SK-N-SH treated with all-trans-retinoic acid at 6 μM for 48 hours (cell line): ENCODE measurements around the gene CEP85.
"Not testable (repeated sequence)": the region's sequence is repeated elsewhere in the genome, so short reads cannot be mapped to it uniquely, and the experiment has no call there.

Source experiments
- ATAC-seq: fragments of 200-7000 bp; cut with Tn5 transposase; 3 replicates; pipeline ENCODE4 v1.9.1; 2020; ENCODE audit warnings: mild to moderate bottlenecking, moderate library complexity
- ARNTL ChIP-seq: fragments of 450-650 bp; formaldehyde crosslinking; IDR thresholded peaks from 2 replicates; pipeline ENCODE4 v1.5.0; 2020; ENCODE audit warnings: low read depth, mild to moderate bottlenecking, moderate library complexity, borderline replicate concordance
- BACH2 ChIP-seq: fragments of 250-450 bp; sonication (Bioruptor Pico); IDR thresholded peaks from 2 replicates; pipeline ENCODE4 v1.9.0; 2021; ENCODE audit warnings: mild to moderate bottlenecking, borderline replicate concordance
- CREB5 ChIP-seq: fragments of 250-450 bp; sonication (Bioruptor Pico); IDR thresholded peaks from 2 replicates; pipeline ENCODE4 v1.5.1; 2020; ENCODE audit warnings: low read depth, mild to moderate bottlenecking, moderate library complexity
- CSDC2 ChIP-seq: fragments of 250-450 bp; sonication (Bioruptor Pico); IDR thresholded peaks from 2 replicates; pipeline ENCODE4 v1.5.0; 2020; ENCODE audit warnings: mild to moderate bottlenecking, moderate library complexity
- CSRNP3 ChIP-seq: fragments of 250-450 bp; sonication (Bioruptor Pico); IDR thresholded peaks from 2 replicates; pipeline ENCODE4 v1.5.1; 2021; ENCODE audit warnings: mild to moderate bottlenecking, moderate library complexity
- ESRRG ChIP-seq: fragments of 250-450 bp; sonication (Bioruptor Pico); IDR thresholded peaks from 2 replicates; pipeline ENCODE4 v1.6.1; 2021; ENCODE audit warnings: mild to moderate bottlenecking
- GLIS3 ChIP-seq: fragments of 250-450 bp; sonication (Bioruptor Pico); IDR thresholded peaks from 2 replicates; pipeline ENCODE4 v1.5.0; 2020; ENCODE audit warnings: mild to moderate bottlenecking, moderate library complexity
- ISL1 ChIP-seq: fragments of 250-450 bp; sonication (Bioruptor Pico); IDR thresholded peaks from 2 replicates; pipeline ENCODE4 v2.1.2; 2022; ENCODE audit warnings: mild to moderate bottlenecking, moderate library complexity
- PATZ1 ChIP-seq: fragments of 250-450 bp; sonication (Bioruptor Pico); IDR thresholded peaks from 2 replicates; pipeline ENCODE4 v1.8.0; 2020; ENCODE audit warnings: mild to moderate bottlenecking, moderate library complexity, borderline replicate concordance
- POU6F1 ChIP-seq: fragments of 250-450 bp; sonication (Bioruptor Pico); IDR thresholded peaks from 2 replicates; pipeline ENCODE4 v1.8.0; 2021; ENCODE audit warnings: low read depth, mild to moderate bottlenecking, moderate library complexity, borderline replicate concordance
- PPARA ChIP-seq: fragments of 250-450 bp; sonication (Bioruptor Pico); IDR thresholded peaks from 2 replicates; pipeline ENCODE4 v1.5.0; 2020; ENCODE audit warnings: mild to moderate bottlenecking, borderline replicate concordance
- RARB ChIP-seq: fragments of 250-450 bp; sonication (Bioruptor Pico); IDR thresholded peaks from 2 replicates; pipeline ENCODE4 v1.8.0; 2021; ENCODE audit warnings: mild to moderate bottlenecking, moderate library complexity
- SNAI2 ChIP-seq: fragments of 250-450 bp; sonication (Bioruptor Pico); IDR thresholded peaks from 2 replicates; pipeline ENCODE4 v1.5.0; 2020; ENCODE audit warnings: mild to moderate bottlenecking, moderate library complexity
- TCF4 ChIP-seq: fragments of 250-450 bp; sonication (Bioruptor Pico); IDR thresholded peaks from 2 replicates; pipeline ENCODE4 v1.8.0; 2021; ENCODE audit warnings: mild to moderate bottlenecking, moderate library complexity, borderline replicate concordance
- TOX ChIP-seq: fragments of 250-450 bp; sonication (Bioruptor Pico); IDR thresholded peaks from 2 replicates; pipeline ENCODE4 v1.8.0; 2021; ENCODE audit warnings: mild to moderate bottlenecking, moderate library complexity, borderline replicate concordance
- ZC3H10 ChIP-seq: fragments of 250-450 bp; sonication (Bioruptor Pico); IDR thresholded peaks from 2 replicates; pipeline ENCODE4 v1.5.1; 2021; ENCODE audit warnings: mild to moderate bottlenecking, moderate library complexity
- ZFP3 ChIP-seq: fragments of 250-450 bp; sonication (Bioruptor Pico); IDR thresholded peaks from 2 replicates; pipeline ENCODE4 v1.5.0; 2020; ENCODE audit warnings: mild to moderate bottlenecking, moderate library complexity
- ZFP30 ChIP-seq: fragments of 450-650 bp; formaldehyde crosslinking; IDR thresholded peaks from 2 replicates; pipeline ENCODE4 v1.5.0; 2022; ENCODE audit warnings: mild to moderate bottlenecking, moderate library complexity
- ZNF565 ChIP-seq: fragments of 450-650 bp; formaldehyde crosslinking; conservative IDR thresholded peaks from 2 replicates; pipeline ENCODE4 v1.5.0; 2020; ENCODE audit warnings: low read depth, mild to moderate bottlenecking, moderate library complexity
- ZNF70 ChIP-seq: fragments of 450-650 bp; formaldehyde crosslinking; IDR thresholded peaks from 2 replicates; pipeline ENCODE4 v1.5.0; 2020; ENCODE audit warnings: mild to moderate bottlenecking, moderate library complexity
- ZNF8 ChIP-seq: fragments of 450-650 bp; formaldehyde crosslinking; IDR thresholded peaks from 2 replicates; pipeline ENCODE4 v1.5.0; 2020; ENCODE audit warnings: mild to moderate bottlenecking, moderate library complexity
- TF ChIP-seq, protein P1 (sequence below): fragments of 250-450 bp; sonication (Bioruptor Pico); IDR thresholded peaks from 2 replicates; pipeline ENCODE4 v1.5.0; 2020; ENCODE audit warnings: mild to moderate bottlenecking, moderate library complexity

The CEP85 gene

DNA sequence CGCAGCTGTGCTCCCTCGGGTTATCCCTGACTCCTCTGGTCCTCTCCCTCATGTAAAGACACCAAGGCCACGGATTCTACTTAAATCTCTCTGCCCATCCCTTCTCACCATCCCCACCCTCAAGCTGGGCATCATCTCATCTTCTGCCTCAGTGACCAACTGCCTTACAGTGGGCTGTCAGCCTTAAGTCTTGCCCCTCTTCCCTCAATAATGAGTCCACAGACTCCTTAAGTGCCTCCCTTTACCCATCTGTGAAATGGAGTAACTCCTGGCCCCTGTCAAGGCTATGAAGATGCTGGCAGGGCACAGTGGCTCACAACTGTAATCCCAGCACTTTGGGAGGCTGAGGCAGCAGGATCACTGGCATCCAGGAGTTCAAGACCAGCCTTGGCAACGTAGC lies 57.9 kb downstream of the CEP85 start:
- TF ChIP-seq ZNF70 (CRISPR knock-in tag): no peak
- no peak for TF ChIP-seq RARB (CRISPR knock-in tag)
- TF ChIP-seq SNAI2 (CRISPR knock-in tag): no peak
- TF ChIP-seq PATZ1 (CRISPR knock-in tag): no peak
- no peak for TF ChIP-seq ESRRG (CRISPR knock-in tag)
- TF ChIP-seq TOX (CRISPR knock-in tag): no peak
- TF ChIP-seq ZFP30 (CRISPR knock-in tag): no peak
- TF ChIP-seq ARNTL: no peak
- TF ChIP-seq ZNF8: no peak
- TF ChIP-seq CSRNP3 (CRISPR knock-in tag): no peak
- no peak for TF ChIP-seq POU6F1 (CRISPR knock-in tag)
- TF ChIP-seq, protein P1, sequence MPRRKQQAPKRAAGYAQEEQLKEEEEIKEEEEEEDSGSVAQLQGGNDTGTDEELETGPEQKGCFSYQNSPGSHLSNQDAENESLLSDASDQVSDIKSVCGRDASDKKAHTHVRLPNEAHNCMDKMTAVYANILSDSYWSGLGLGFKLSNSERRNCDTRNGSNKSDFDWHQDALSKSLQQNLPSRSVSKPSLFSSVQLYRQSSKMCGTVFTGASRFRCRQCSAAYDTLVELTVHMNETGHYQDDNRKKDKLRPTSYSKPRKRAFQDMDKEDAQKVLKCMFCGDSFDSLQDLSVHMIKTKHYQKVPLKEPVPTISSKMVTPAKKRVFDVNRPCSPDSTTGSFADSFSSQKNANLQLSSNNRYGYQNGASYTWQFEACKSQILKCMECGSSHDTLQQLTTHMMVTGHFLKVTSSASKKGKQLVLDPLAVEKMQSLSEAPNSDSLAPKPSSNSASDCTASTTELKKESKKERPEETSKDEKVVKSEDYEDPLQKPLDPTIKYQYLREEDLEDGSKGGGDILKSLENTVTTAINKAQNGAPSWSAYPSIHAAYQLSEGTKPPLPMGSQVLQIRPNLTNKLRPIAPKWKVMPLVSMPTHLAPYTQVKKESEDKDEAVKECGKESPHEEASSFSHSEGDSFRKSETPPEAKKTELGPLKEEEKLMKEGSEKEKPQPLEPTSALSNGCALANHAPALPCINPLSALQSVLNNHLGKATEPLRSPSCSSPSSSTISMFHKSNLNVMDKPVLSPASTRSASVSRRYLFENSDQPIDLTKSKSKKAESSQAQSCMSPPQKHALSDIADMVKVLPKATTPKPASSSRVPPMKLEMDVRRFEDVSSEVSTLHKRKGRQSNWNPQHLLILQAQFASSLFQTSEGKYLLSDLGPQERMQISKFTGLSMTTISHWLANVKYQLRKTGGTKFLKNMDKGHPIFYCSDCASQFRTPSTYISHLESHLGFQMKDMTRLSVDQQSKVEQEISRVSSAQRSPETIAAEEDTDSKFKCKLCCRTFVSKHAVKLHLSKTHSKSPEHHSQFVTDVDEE (CRISPR knock-in tag): no peak
- TF ChIP-seq ZNF565 (CRISPR knock-in tag): no peak
- ATAC-seq: no peak

DNA sequence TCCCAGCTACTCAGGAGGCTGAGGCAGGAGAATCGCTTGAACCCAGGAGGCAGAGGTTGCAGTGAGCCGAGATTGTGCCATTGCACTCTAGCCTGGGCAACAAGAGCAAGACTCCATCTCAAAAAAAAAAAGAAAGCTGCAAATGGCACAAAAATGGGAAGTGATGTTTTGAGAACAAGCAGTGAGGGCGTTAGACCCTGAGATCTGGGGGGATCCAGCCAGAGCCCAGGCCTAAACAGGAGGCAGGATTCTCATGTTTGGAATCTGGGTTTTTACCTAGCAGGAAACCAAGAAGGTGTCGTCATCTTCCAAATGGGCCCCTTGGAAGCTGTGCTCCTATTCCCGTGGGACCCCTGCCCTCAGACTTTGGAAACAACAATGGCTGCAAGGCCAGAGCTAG lies 58.7 kb downstream of the CEP85 start:
- not testable (repeated sequence) for ATAC-seq

DNA sequence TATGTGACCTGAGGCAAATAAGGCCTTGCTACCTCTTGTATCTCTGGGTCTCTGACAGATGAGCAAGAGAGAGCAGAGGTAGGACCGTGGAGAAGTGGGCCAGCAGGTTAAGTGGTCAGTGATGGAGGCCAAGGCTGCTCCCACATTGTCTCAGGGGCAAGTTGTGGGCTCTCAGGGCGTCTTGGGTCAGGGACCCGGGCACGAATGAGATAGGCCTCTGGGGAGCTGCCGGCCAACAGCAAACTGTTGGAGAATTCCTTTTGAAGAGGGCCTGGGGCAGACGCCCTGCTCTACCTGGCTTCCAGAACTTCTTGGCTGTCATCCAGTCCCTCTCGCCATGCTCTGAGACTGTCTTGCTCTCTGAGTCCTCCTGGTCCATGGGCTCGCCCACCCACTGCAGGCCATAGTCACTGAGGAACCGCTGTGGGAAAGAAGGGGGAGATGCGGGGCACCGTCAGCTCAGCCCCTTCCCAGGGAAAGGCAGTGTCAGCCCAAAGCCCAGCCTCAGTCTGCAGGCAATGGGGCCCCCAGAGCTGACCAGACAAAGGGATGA lies 60.0 kb downstream of the CEP85 start:
- ATAC-seq: no peak
- TF ChIP-seq ZFP3 (CRISPR knock-in tag) (no peak), TOX (CRISPR knock-in tag) (no peak), CREB5 (no peak), PPARA (no peak), ZNF565 (CRISPR knock-in tag) (no peak), CSRNP3 (CRISPR knock-in tag) (no peak), BACH2 (CRISPR knock-in tag) (no peak), ZC3H10 (CRISPR knock-in tag) (no peak), ISL1 (CRISPR knock-in tag) (no peak), ESRRG (CRISPR knock-in tag) (no peak), RARB (CRISPR knock-in tag) (no peak), ZFP30 (CRISPR knock-in tag) (no peak), GLIS3 (CRISPR knock-in tag) (no peak), PATZ1 (CRISPR knock-in tag) (no peak), POU6F1 (CRISPR knock-in tag) (no peak), TCF4 (no peak), ZNF8 (no peak), CSDC2 (no peak)
